Breast epithelium (tissue), 3 donors: ENCODE measurements around the gene SH3BP4.

ENCODE experiments used
- CTCF ChIP-seq, 3 donors: fragments of 450-650 bp; IDR thresholded peaks; one replicate each; pipeline ENCODE4 v1.5.1; 2016 to 2017; ENCODE audit warnings: antibody characterized with exemption in 3 of 3, mild to moderate bottlenecking in 3 of 3, moderate library complexity in 3 of 3
- POLR2AphosphoS5 ChIP-seq, 3 donors: sonication (generic); formaldehyde crosslinking; IDR thresholded peaks; one replicate each; pipeline ENCODE4 v1.6.1; 2017; ENCODE audit warnings: antibody characterized with exemption in 3 of 3

GRCh38 chr2:234960175-234961088, 8.6 kb downstream of the SH3BP4 start:
- TF ChIP-seq CTCF (IDR thresholded peaks at IDR 0.05) (no peak), POLR2AphosphoS5 (IDR thresholded peaks at IDR 0.05) (no peak)
